Measurements from ENCODE around the gene DISP3. TPM values are rescaled to one million over a fixed set of nuclear protein-coding genes. Genes with fewer than 3 reads are reported as not detected.
A peak's percentile ranks its signal among the peaks of the same experiment; 100 is the strongest.

DISP3 gene
- total and polyA plus RNA-seq, 3 donors from 2014 or later = 6.8 to 8.8 (median 7.3) TPM

- peak overlapping the region; percentile 45 to 55 for H3K4me3 ChIP-seq
- H3K27me3 ChIP-seq = no peaks in the 10 kb centered on the region
- H3K36me3 ChIP-seq (ENCODE audit: low read depth, missing control alignments) = no peaks in the 10 kb centered on the region
- no peaks in the 10 kb centered on the region for H3K4me1 ChIP-seq
- intact Hi-C loops (cut with DNase I; ENCODE audit: low total_unique reads) = no loop called here
- DNase-seq = no peak
- no peaks in the 10 kb centered on the region for H3K9me3 ChIP-seq
- 53 to 62% methylated on average over 17 to 19 of the region's 19 CpGs for WGBS, 2 donors
- no peak for TF ChIP-seq POLR2A (IDR thresholded peaks at IDR 0.05)
- TF ChIP-seq, protein P1, sequence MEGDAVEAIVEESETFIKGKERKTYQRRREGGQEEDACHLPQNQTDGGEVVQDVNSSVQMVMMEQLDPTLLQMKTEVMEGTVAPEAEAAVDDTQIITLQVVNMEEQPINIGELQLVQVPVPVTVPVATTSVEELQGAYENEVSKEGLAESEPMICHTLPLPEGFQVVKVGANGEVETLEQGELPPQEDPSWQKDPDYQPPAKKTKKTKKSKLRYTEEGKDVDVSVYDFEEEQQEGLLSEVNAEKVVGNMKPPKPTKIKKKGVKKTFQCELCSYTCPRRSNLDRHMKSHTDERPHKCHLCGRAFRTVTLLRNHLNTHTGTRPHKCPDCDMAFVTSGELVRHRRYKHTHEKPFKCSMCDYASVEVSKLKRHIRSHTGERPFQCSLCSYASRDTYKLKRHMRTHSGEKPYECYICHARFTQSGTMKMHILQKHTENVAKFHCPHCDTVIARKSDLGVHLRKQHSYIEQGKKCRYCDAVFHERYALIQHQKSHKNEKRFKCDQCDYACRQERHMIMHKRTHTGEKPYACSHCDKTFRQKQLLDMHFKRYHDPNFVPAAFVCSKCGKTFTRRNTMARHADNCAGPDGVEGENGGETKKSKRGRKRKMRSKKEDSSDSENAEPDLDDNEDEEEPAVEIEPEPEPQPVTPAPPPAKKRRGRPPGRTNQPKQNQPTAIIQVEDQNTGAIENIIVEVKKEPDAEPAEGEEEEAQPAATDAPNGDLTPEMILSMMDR (IDR thresholded peaks at IDR 0.05) = no peak
- no peak overlapping the region for H3K27ac ChIP-seq
Measured at GRCh38 chr1:11501906-11502485, 23.0 kb downstream of the DISP3 start.

GRCh38 chr1:11502516-11502915 is 23.6 kb downstream of the DISP3 start:
- intact Hi-C loops (cut with DNase I; ENCODE audit: low total_unique reads) = no loop called here
- no peaks in the 10 kb centered on the region for H3K9me3 ChIP-seq
- H3K27me3 ChIP-seq = no peaks in the 10 kb centered on the region

DNA sequence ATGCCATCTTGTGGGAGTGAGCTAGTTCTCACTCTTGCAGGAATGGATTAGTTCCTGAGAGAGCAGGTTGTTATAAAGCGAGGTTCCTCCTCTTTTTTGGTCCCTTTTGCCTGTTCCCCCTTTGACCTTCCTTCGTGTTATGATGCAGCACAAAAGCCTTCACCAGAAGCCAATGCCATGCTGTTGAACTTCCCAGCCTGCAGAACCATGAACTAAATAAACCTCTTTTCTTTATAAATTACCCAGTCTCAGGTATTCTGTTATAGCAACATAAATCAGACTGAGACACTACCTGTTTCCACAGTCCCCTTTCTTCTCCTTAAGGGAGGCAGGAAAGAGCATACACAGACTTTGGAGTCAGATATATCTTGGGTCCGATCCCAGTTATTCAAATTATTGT is 25.6 kb downstream of the DISP3 start:
- Histone ChIP-seq H3K27ac (no peak overlapping the region), H3K27me3 (no peaks in the 10 kb centered on the region), H3K4me3 (no peak overlapping the region), H3K36me3 (ENCODE audit: low read depth, missing control alignments) (no peaks in the 10 kb centered on the region), H3K4me1 (no peaks in the 10 kb centered on the region), H3K9me3 (no peaks in the 10 kb centered on the region)
- TF ChIP-seq, protein P1 (IDR thresholded peaks at IDR 0.05) = no peak
- intact Hi-C loops (cut with DNase I; ENCODE audit: low total_unique reads) = no loop called here
- DNase-seq = no peak
- 87 to 90% methylated on average over 3 of the region's 3 CpGs for WGBS, 2 donors

More at GRCh38 chr1:11502516-11502915, 23.6 kb downstream of the DISP3 start:
- Histone ChIP-seq H3K4me1 (no peaks in the 10 kb centered on the region), H3K27ac (no peak overlapping the region), H3K36me3 (ENCODE audit: low read depth, missing control alignments) (no peaks in the 10 kb centered on the region), H3K4me3 (peak overlapping the region in 1 of 2 donors; percentile 55)
- 92 to 94% methylated on average over 5 of the region's 5 CpGs for WGBS, 2 donors
- TF ChIP-seq, protein P1 (IDR thresholded peaks at IDR 0.05) = no peak
- TF ChIP-seq POLR2A (IDR thresholded peaks at IDR 0.05) = no peak
- no peak for DNase-seq

GRCh38 chr1:11505591-11506538 is 26.9 kb downstream of the DISP3 start:
- DNase-seq = no peak
- Histone ChIP-seq H3K9me3 (no peaks in the 10 kb centered on the region), H3K27ac (no peak overlapping the region), H3K36me3 (ENCODE audit: low read depth, missing control alignments) (no peaks in the 10 kb centered on the region), H3K4me1 (no peaks in the 10 kb centered on the region), H3K4me3 (no peak overlapping the region), H3K27me3 (no peaks in the 10 kb centered on the region)
- TF ChIP-seq, protein P1 (IDR thresholded peaks at IDR 0.05) = no peak
- no peak for TF ChIP-seq POLR2A (IDR thresholded peaks at IDR 0.05)
- 88 to 92% methylated on average over 2 of the region's 2 CpGs for whole genome bisulfite sequencing, 2 donors
- intact Hi-C loops (cut with DNase I; ENCODE audit: low total_unique reads) = no loop called here
